T-helper 9 cell (primary cell): ENCODE measurements around the gene COQ10B.
"Not testable (repeated sequence)": the region's sequence is repeated elsewhere in the genome, so short reads cannot be mapped to it uniquely, and the experiment has no call there.

Source experiments
- DNase-seq: peaks from one replicate; pipeline ENCODE4 v3.0.0-alpha.2; 2020
- total RNA-seq, 2 donors: gene quantifications; one replicate each; lab custom pipeline; 2026; lab: John Stamatoyannopoulos, UW

The COQ10B gene
- total RNA-seq = 51.5 to 84.9 reads per million in 2 donors

- peak; percentile 96 for DNase-seq
Observed at GRCh38 chr2:197453123-197453913, at the start of gene COQ10B. Gene COQ10B, plus strand, starts transcription at chr2:197453552. Its CDS starts 9 bp downstream, at chr2:197453561.

- DNase-seq = no peak
Observed at GRCh38 chr2:197405582-197405981, 47.8 kb upstream of the COQ10B start.

DNA sequence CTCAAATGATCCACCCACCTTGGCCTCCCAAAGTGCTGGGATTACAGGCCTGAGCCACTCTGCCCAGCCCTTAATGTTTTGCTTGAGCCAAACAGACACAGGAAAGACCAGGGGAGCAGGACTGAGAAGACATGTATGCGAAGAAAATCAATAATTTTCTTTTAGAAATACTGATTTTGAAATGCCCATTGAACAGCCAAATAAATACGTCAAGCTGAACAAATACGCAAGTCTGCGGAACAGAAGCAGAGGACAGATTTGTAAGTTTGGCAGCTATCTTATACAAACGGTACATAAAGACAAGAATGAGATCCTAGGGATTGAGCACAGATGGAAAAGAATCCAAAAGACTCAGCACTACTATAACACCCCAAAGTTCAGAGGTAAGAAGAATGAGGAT is 39.3 kb upstream of the COQ10B start:
- DNase-seq = no peak

- no peak for DNase-seq
Observed at GRCh38 chr2:197414515-197414914, 38.8 kb upstream of the COQ10B start.

DNA sequence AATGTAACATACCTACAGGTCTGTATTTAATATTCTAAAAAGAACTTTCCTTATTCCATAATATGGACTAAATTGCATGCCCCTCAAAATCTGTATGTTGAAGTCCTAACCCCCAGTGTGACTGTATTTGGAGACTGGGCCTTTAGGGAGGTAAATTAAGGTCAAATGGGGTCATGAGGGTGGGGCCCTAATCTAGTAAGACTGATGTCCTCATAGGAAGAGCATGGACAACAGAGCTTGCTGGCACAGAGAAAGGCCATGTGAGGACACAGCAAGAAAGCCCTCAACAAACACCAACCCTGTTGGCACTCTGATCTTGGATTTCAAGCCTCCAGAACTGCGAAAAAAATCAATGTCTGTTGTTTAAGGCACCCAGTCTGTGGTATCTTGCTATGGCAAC is 37.1 kb upstream of the COQ10B start:
- DNase-seq = no peak

DNA sequence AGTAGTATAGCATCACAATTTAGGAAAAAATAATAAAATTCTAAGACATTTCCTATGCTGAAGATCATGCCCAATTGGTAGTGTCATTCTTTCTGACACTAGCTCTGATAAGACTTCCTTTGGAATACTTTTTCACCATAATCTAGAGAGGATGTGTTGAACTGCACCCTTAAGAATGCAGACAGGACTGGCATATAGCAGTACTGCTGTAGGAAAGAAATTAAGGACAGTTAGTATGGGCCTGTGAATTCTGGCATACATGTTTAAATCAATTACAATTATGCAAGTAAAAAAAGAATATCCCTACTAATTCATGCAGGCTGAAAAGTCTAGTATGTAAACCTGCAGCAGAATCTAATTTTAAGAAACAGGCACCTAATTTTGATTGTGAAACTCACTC is 33.9 kb upstream of the COQ10B start:
- DNase-seq = no peak

- no peak for DNase-seq
Observed at GRCh38 chr2:197423307-197423706, 30.0 kb upstream of the COQ10B start.

GRCh38 chr2:197425550-197425949 is 27.8 kb upstream of the COQ10B start:
- DNase-seq = no peak

DNA sequence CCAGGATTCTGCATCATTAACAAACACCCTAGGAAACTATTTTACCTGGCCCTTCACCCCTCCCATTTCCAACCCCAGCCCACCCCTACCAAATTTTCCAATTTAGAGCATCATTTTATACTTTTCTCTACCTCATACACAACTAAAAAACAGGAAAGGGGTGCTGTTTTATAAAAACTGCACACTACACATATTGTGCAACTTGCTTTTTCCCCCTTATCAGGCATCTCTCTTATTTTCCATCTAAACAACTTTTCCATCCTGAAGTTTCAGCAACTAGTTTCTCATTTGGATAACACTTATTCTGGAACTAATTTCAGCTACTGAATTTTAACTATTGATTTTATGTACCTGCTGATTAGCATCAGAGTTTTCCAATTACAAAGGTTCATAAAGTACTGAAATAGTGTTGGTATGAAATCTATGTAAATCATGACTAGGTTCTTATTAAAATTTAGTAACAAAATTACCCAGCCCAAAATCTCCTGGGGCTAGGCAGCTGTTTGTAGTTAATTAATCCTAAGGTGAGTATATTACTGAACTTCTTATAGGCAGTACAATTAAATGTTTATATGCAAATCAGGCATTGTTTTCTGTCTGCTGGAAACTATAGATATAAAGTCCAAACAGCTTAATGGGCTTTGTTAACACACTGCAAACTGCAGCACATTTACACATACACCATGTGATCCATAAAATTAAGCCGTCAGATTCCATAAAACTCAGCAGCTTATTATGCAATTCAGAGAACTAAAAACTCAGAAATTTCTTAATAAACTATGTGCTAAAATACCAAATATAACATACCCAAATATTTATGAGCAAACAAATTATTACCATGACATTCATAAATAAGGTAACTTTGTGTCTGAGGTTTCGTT is 26.4 kb upstream of the COQ10B start:
- no peak for DNase-seq

GRCh38 chr2:197427986-197428385 is 25.4 kb upstream of the COQ10B start:
- DNase-seq = no peak

DNA sequence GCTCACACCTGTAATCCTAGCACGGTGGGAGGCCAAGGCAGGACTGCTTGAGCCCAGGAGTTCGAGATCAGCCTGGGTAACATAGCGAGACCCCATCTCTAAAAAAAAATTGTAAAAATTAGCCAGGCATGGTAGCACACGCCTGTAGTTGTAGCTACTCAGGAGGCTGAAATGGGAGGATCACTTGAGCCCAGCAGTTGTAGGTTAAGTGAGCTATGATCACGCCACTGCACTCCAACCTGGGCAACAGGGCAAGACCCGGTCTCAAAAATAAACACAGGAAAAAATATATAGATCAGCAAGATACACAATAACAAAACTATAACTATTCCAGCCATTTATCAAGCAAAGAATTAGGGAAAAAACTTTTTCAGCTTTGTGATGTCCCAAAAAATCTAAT is 21.5 kb upstream of the COQ10B start:
- no peak for DNase-seq

DNA sequence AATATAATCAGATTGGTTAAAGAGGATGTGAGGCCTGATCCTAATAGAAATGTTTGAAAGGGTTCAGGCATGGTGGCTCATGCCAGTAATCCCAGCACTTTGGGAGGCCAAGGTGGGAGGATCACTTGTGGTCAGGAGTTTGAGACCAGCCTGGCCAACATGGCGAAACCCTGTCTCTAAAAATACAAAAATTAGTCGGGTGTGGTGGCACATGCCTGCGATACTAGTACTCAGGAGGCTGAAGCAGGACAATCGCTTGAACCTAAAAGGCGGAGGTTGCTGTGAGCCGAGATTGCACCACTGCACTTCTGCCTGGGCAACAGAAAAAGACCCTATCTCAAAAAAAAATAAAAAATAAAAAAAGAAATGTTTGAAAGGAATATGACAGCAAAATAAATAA is 20.8 kb upstream of the COQ10B start:
- not testable (repeated sequence) for DNase-seq

DNA sequence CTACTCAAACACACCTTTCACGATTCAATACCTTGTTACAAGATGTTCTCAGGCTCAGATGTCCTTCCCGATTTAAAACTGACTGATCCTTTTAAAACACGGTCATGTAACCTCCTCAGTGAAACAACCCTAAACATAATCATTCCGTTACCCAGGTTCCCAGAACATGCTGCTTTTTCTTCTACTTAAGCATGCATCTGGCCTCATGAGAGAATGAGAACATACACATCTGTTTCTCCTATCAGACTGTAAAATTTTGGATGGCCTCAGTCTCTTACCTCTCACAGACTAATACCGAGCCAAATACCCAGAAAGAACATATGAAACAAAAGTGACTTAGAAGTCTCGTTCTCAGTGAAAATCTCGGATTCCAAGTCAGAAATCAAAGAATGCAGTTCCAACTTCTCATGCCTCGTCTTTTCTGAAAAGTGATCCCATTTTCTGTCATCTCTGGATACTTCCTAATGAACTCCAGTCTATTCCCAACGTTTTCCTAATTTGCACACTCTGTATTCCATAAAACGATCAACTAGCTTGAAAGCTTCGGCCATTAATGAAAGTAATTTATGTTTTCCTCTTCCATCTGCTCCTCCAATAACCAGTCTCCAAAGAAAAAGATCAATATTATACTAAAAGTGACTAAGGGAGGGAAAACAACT is 19.4 kb upstream of the COQ10B start:
- DNase-seq = no peak

DNA sequence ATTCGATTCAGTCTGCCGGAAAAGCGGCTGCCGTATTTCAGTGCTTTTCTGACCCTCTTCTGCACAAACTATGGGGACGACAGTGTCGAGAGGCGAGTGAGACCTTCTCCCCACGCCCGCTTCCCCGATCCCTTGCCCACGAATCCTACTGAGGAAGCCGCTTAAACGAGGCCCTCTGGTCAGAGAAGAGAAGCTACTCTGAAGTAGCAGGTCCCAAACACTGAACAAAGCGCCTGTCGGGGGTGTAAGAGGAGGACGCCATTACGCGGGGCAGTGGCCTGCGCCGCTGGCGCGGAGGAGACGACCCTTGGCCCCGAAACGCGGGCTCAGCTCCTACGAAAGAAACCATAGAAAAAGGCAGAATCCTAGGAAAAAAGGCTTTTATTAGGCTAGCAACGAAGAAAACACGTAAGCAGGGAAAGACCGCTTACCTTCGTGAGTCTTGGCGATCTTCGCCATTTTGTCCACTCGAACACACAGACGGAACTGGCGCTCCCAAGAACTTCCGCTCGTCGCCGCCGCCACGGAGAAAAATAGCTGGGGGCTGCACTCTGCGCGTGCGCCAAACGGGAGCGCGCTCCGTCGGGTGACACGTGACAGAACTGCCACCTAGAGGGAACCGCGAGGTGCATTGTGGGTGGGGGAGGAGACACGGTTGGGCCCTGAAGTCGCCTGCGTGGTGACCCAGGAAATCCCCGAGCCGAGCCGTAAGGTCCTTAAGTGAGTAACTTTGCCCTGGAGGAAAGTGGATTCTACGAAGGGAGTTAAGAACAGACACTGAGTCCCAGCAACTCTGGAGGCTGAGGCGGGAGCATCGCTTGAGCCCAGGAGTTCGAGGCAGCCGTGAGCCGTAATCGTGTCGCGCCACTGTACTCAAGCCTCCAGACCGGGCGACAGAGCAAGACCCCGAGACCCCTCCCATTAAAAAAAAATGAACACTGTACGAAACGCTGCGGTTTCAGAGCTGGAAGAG is 18.5 kb upstream of the COQ10B start, which contains the start of gene SF3B1:
SF3B1 (minus strand) TSS at position 488 of the 973 bp plus-strand sequence; CDS start at position 459, 29 bp downstream.
- DNase-seq = peak; percentile 99

DNA sequence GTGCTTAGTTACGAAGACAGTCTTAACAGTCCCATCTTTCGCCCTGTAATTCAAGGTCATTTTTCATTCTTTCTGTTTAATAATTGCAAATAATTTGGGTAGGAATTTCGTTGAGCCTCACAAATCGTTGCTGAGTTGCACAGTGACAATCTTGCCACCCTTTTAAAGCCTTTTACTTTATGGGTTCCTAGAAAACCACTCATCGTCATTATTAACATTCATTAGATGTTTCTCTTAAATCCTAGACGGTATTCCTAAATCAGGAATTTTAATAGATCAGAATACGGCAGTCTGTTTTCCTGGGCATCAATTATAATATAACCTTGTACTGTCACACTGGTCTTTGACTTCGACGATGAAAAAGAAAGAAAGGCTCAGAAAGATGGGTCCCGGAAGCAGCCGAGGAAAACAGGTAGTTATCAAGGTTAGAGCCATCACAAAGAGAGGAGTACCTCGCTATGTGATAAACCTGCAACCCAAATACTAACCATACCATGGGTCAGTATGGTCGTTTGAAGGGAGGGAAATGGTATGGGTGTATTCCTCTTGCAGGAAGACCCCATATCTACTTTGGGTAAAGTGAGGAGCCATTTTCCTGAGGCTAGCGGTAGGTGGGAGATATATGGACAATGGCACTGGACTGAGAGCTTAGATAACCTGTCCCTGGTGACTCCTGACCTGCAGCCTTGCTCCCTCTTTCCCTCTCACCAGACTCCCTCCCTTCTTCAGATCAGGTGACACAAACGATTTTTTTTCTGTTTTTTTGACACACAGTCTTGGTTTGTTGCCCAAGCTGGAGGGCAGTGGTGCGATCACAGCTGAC is 17.5 kb upstream of the COQ10B start:
- DNase-seq = no peak

DNA sequence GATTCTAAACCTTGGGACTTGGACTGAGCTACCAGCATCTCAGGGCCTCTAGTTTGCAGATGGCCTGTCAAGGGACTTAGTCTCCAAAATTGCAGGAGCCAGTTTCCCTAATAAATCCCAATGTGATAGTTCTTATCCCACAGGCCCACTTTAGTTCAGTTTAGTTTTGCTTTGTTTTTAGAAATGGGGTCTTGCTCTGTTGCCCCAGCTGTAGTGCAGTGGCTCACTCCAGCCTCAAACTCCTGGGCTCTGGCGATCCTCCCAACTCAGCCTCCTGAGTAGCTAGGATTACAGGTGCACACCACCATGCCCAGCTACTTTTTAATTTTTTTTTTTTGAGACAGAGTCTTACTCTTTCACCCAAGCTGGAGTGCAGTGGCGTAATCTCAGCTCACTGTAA is 16.0 kb upstream of the COQ10B start:
- no peak for DNase-seq

DNA sequence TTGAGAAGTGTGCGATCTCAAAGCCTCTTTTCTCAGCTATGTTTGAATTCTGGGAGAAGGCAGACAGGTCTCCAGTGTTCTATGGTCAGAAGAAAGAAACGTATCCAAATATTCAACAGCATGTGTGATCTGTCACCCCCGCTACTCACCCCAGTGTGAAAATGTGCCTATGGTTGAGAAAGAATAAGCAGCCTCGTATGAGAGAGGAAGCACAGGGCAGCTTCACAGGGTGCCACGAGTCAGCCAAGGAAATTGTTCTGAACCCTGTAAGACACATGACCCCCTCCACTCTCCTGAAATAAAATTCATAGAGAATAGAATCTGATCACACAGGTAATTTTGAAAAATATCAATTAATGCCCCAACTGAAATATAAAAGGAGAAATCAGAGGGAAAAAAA is 10.5 kb upstream of the COQ10B start:
- no peak for DNase-seq

- DNase-seq = no peak
Observed at GRCh38 chr2:197445746-197446145, 7.6 kb upstream of the COQ10B start.

- DNase-seq = no peak
Observed at GRCh38 chr2:197446844-197447243, 6.5 kb upstream of the COQ10B start.

- DNase-seq = no peak
Observed at GRCh38 chr2:197450465-197450864, 2.9 kb upstream of the COQ10B start.

- DNase-seq = not testable (repeated sequence)
Observed at GRCh38 chr2:197450935-197451358, 2.4 kb upstream of the COQ10B start.
